HEK293 (cell line): Measurements from ENCODE around the gene B4GALNT3.

Experiments used
- CTCF ChIA-PET: fragments of 350-600 bp; formaldehyde crosslinking; extraction: SDS; loops from one replicate; lab custom pipeline; 2021; ENCODE audit warnings: antibody characterized with exemption; lab: Yijun Ruan, JAX
- POLR2A ChIA-PET: fragments of 300-600 bp; formaldehyde crosslinking; extraction: SDS; loops from one replicate; lab custom pipeline; 2020; ENCODE audit warnings: antibody characterized with exemption, inconsistent platforms; lab: Yijun Ruan, JAX
- H3K27ac ChIP-seq: fragments of 200-500 bp; sonication (Bioruptor generic); 2 replicates; pipeline ENCODE4 v1.5.1; 2014; ENCODE audit warnings: low read depth, low read length, control low read depth, inconsistent platforms; ENCODE audit errors: extremely low read depth
- H3K36me3 ChIP-seq, 2 experiments: fragments of 200-500 bp in 1 of 2; sonication (Bioruptor generic) in 1 of 2; 1 replicate in 1 of 2; 2 replicates in 1 of 2; pipeline ENCODE4 v1.5.1; 2014 to 2017; ENCODE audit warnings: inconsistent platforms in 2 of 2, low read length in 2 of 2; ENCODE audit not compliant: control insufficient read depth in 2 of 2, insufficient read depth in 1 of 2
- H3K4me1 ChIP-seq: fragments of 200-500 bp; sonication (Bioruptor generic); 2 replicates; pipeline ENCODE4 v1.5.1; 2014; ENCODE audit warnings: mild to moderate bottlenecking, low read length, inconsistent platforms; ENCODE audit not compliant: control insufficient read depth, insufficient read depth
- H3K4me3 ChIP-seq: 2 replicates; pipeline ENCODE4 v1.5.1; 2011; ENCODE audit warnings: low read depth, mild to moderate bottlenecking, control low read depth, low read length, moderate library complexity
- H3K9me3 ChIP-seq: fragments of 200-500 bp; sonication (Bioruptor generic); 2 replicates; pipeline ENCODE4 v1.5.1; 2014; ENCODE audit warnings: low read depth, low read length, inconsistent platforms; ENCODE audit not compliant: control insufficient read depth, insufficient read depth
- CTCF ChIP-seq: fragments of 450-650 bp; formaldehyde crosslinking; IDR thresholded peaks from 2 replicates; pipeline ENCODE4 v1.5.1; 2016; ENCODE audit warnings: missing biosample characterization, missing genetic modification characterization
- ELK4 ChIP-seq: IDR thresholded peaks from 2 replicates; pipeline ENCODE4 v1.6.1; 2011; ENCODE audit warnings: mild to moderate bottlenecking, low read depth, low read length, borderline replicate concordance
- PBX3 ChIP-seq: sonication (generic); formaldehyde crosslinking; IDR thresholded peaks from 2 replicates; pipeline ENCODE4 v1.8.1; 2022; ENCODE audit warnings: mild to moderate bottlenecking, moderate library complexity, missing genetic modification reagents
- PRDM1 ChIP-seq: fragments of 450-650 bp; formaldehyde crosslinking; IDR thresholded peaks from 2 replicates; pipeline ENCODE4; 2016; ENCODE audit warnings: missing biosample characterization, missing genetic modification characterization
- PRDM4 ChIP-seq: fragments of 450-650 bp; formaldehyde crosslinking; IDR thresholded peaks from 2 replicates; pipeline ENCODE4 v1.5.1; 2017; ENCODE audit warnings: missing biosample characterization, missing genetic modification characterization
- SCRT1 ChIP-seq: fragments of 450-650 bp; formaldehyde crosslinking; IDR thresholded peaks from 2 replicates; pipeline ENCODE4 v1.5.1; 2016; ENCODE audit warnings: missing biosample characterization, missing genetic modification characterization, borderline replicate concordance
- TSHZ1 ChIP-seq: fragments of 450-650 bp; formaldehyde crosslinking; IDR thresholded peaks from 2 replicates; pipeline ENCODE4 v1.5.1; 2016; ENCODE audit warnings: missing biosample characterization, missing genetic modification characterization, borderline replicate concordance
- ZBTB48 ChIP-seq: fragments of 450-650 bp; formaldehyde crosslinking; IDR thresholded peaks from 2 replicates; pipeline ENCODE4 v1.5.1; 2016; ENCODE audit warnings: missing biosample characterization, missing genetic modification characterization
- ZNF112 ChIP-seq: fragments of 450-650 bp; formaldehyde crosslinking; IDR thresholded peaks from 2 replicates; pipeline ENCODE4 v1.5.0; 2017; ENCODE audit warnings: missing biosample characterization, missing genetic modification characterization
- ZNF157 ChIP-seq: fragments of 450-650 bp; formaldehyde crosslinking; IDR thresholded peaks from 2 replicates; pipeline ENCODE4 v1.5.1; 2016; ENCODE audit warnings: missing biosample characterization, missing genetic modification characterization
- ZNF2 ChIP-seq: fragments of 450-650 bp; formaldehyde crosslinking; IDR thresholded peaks from 2 replicates; pipeline ENCODE4 v1.5.1; 2016; ENCODE audit warnings: missing biosample characterization, missing genetic modification characterization
- ZNF24 ChIP-seq: fragments of 450-650 bp; formaldehyde crosslinking; IDR thresholded peaks from 2 replicates; pipeline ENCODE4 v1.5.1; 2016; ENCODE audit warnings: missing biosample characterization, missing genetic modification characterization
- ZNF248 ChIP-seq: fragments of 450-650 bp; formaldehyde crosslinking; IDR thresholded peaks from 2 replicates; pipeline ENCODE4 v1.5.1; 2017; ENCODE audit warnings: missing biosample characterization, missing genetic modification characterization
- ZNF292 ChIP-seq: fragments of 450-650 bp; formaldehyde crosslinking; IDR thresholded peaks from 2 replicates; pipeline ENCODE4 v1.5.1; 2016; ENCODE audit warnings: low read depth, missing biosample characterization, missing genetic modification characterization, borderline replicate concordance
- ZNF311 ChIP-seq: fragments of 450-650 bp; formaldehyde crosslinking; IDR thresholded peaks from 2 replicates; pipeline ENCODE4 v1.5.1; 2017; ENCODE audit warnings: missing biosample characterization, missing genetic modification characterization, borderline replicate concordance
- ZNF449 ChIP-seq: fragments of 450-650 bp; formaldehyde crosslinking; IDR thresholded peaks from 2 replicates; pipeline ENCODE4 v1.5.1; 2017; ENCODE audit warnings: missing biosample characterization, mild to moderate bottlenecking, missing genetic modification characterization, moderate library complexity
- ZNF473 ChIP-seq: fragments of 450-650 bp; formaldehyde crosslinking; IDR thresholded peaks from 2 replicates; pipeline ENCODE4 v1.5.1; 2017; ENCODE audit warnings: missing biosample characterization, missing genetic modification characterization
- ZNF48 ChIP-seq: fragments of 450-650 bp; formaldehyde crosslinking; IDR thresholded peaks from 2 replicates; pipeline ENCODE4 v1.5.1; 2016; ENCODE audit warnings: missing biosample characterization, missing genetic modification characterization
- ZNF501 ChIP-seq: fragments of 450-650 bp; formaldehyde crosslinking; IDR thresholded peaks from 2 replicates; pipeline ENCODE4 v1.5.1; 2016; ENCODE audit warnings: missing biosample characterization, missing genetic modification characterization
- ZNF610 ChIP-seq: fragments of 450-650 bp; formaldehyde crosslinking; IDR thresholded peaks from 2 replicates; pipeline ENCODE4 v1.5.1; 2016; ENCODE audit warnings: missing biosample characterization, missing genetic modification characterization, borderline replicate concordance
- ZNF621 ChIP-seq: fragments of 450-650 bp; formaldehyde crosslinking; IDR thresholded peaks from 2 replicates; pipeline ENCODE4 v1.5.1; 2017; ENCODE audit warnings: missing biosample characterization, missing genetic modification characterization
- ZNF76 ChIP-seq: fragments of 450-650 bp; formaldehyde crosslinking; IDR thresholded peaks from 2 replicates; pipeline ENCODE4; 2016; ENCODE audit warnings: low read depth, missing biosample characterization, missing genetic modification characterization, borderline replicate concordance
- ZNF837 ChIP-seq: fragments of 450-650 bp; formaldehyde crosslinking; IDR thresholded peaks from 2 replicates; pipeline ENCODE4 v1.5.1; 2016; ENCODE audit warnings: missing biosample characterization, missing genetic modification characterization
- ZSCAN4 ChIP-seq: fragments of 450-650 bp; formaldehyde crosslinking; IDR thresholded peaks from 2 replicates; pipeline ENCODE4 v1.5.1; 2017; ENCODE audit warnings: missing biosample characterization, missing genetic modification characterization

Gene B4GALNT3

GRCh38 chr12:517538-517937 is 57.8 kb downstream of the B4GALNT3 start:
- CTCF ChIA-PET: no interaction called here
- Histone ChIP-seq H3K36me3 (no peaks in the 10 kb centered on the region), H3K4me3 (no peak overlapping the region), H3K27ac (no peak overlapping the region), H3K9me3 (no peaks in the 10 kb centered on the region), H3K4me1 (no peaks in the 10 kb centered on the region)
- POLR2A ChIA-PET: no interaction called here
- no peak for TF ChIP-seq SCRT1 (tag by site-specific recombination)
- no peak for TF ChIP-seq ZNF76 (tag by site-specific recombination)
- no peak for TF ChIP-seq ZNF449 (tag by site-specific recombination)
- no peak for TF ChIP-seq ZNF157
- TF ChIP-seq CTCF (tag by site-specific recombination): no peak
- no peak for TF ChIP-seq ZNF311
- no peak for TF ChIP-seq ZNF24 (tag by site-specific recombination)
- TF ChIP-seq ZSCAN4 (tag by site-specific recombination): no peak
- no peak for TF ChIP-seq ZNF837 (tag by site-specific recombination)
- TF ChIP-seq ZBTB48 (tag by site-specific recombination): no peak
- TF ChIP-seq ZNF112 (tag by site-specific recombination): no peak
- TF ChIP-seq ZNF501 (tag by site-specific recombination): no peak
- no peak for TF ChIP-seq PRDM1
- no peak for TF ChIP-seq ZNF610 (tag by site-specific recombination)
- TF ChIP-seq ZNF292 (tag by site-specific recombination): no peak
- no peak for TF ChIP-seq PRDM4 (tag by site-specific recombination)
- no peak for TF ChIP-seq ZNF48
- TF ChIP-seq ZNF473 (tag by site-specific recombination): no peak
- TF ChIP-seq, all 188 proteins: peak for 0

GRCh38 chr12:520119-520518 is 60.4 kb downstream of the B4GALNT3 start:
- POLR2A ChIA-PET: no interaction called here
- Histone ChIP-seq H3K4me3 (no peak overlapping the region), H3K36me3 (no peaks in the 10 kb centered on the region), H3K4me1 (no peaks in the 10 kb centered on the region), H3K27ac (no peak overlapping the region), H3K9me3 (no peaks in the 10 kb centered on the region)
- CTCF ChIA-PET: interaction anchor here (1.0 to 2.1 kb wide), 6 partner anchors 10 to 78 kb away, joined by 3 to 7 read pairs (median 4); no protein-coding TSS in a partner anchor
- TF ChIP-seq ZNF248 (no peak), TSHZ1 (no peak), ZNF2 (tag by site-specific recombination) (no peak), ELK4 (no peak), PBX3 (CRISPR knock-in tag) (no peak), ZNF621 (no peak)
